AG09319 (cell line): ENCODE results near the gene DSCAM.

Experiments
- DNase-seq: peaks from one replicate; pipeline ENCODE4 v3.0.0-alpha.2; 2010; ENCODE audit warnings: low read depth; ENCODE audit errors: extremely low read depth
- CTCF ChIP-seq: IDR thresholded peaks from 2 replicates; pipeline ENCODE4 v1.5.1; 2011; ENCODE audit warnings: low read depth, mild to moderate bottlenecking, inconsistent platforms, low read length, moderate library complexity

DSCAM gene

GRCh38 chr21:40383951-40384350 lies 463.0 kb downstream of the DSCAM start:
- no peak for DNase-seq
- TF ChIP-seq CTCF: no peak

- no peak for TF ChIP-seq CTCF
- DNase-seq: no peak
These were observed 465.8 kb downstream of the DSCAM start for GRCh38 chr21:40381111-40381510.

GRCh38 chr21:40379881-40380810 lies 466.8 kb downstream of the DSCAM start:
- no peak for DNase-seq
- no peak for TF ChIP-seq CTCF

GRCh38 chr21:40377135-40377534 lies 469.8 kb downstream of the DSCAM start:
- no peak for DNase-seq
- TF ChIP-seq CTCF: no peak

GRCh38 chr21:40373761-40374160 lies 473.2 kb downstream of the DSCAM start:
- no peak for DNase-seq
- no peak for TF ChIP-seq CTCF

GRCh38 chr21:40372506-40372905 lies 474.5 kb downstream of the DSCAM start:
- TF ChIP-seq CTCF: no peak
- DNase-seq: no peak

GRCh38 chr21:40371329-40371728 lies 475.6 kb downstream of the DSCAM start:
- no peak for DNase-seq
- no peak for TF ChIP-seq CTCF
